K562 (cell line): Measurements from ENCODE around the gene LRRC4B. TPM values are rescaled to one million over a fixed set of nuclear protein-coding genes. Genes with fewer than 3 reads are reported as not detected.

Source experiments
- E2F5 ChIP-seq: sonication (generic); formaldehyde crosslinking; IDR thresholded peaks from 2 replicates; pipeline ENCODE4 v1.8.0; 2022; ENCODE audit warnings: mild to moderate bottlenecking, missing genetic modification reagents
- ESRRB ChIP-seq: fragments of 250-450 bp; sonication (Bioruptor Pico); IDR thresholded peaks from 2 replicates; pipeline ENCODE4 v1.5.0; 2020; ENCODE audit warnings: mild to moderate bottlenecking, moderate library complexity, borderline replicate concordance
- GABPB1 ChIP-seq: sonication (generic); formaldehyde crosslinking; IDR thresholded peaks from 2 replicates; pipeline ENCODE4 v1.8.0; 2022; ENCODE audit warnings: mild to moderate bottlenecking, missing genetic modification reagents
- HOMEZ ChIP-seq: fragments of 250-450 bp; sonication (Bioruptor Pico); IDR thresholded peaks from 2 replicates; pipeline ENCODE4 v1.4.0; 2020; ENCODE audit warnings: mild to moderate bottlenecking, moderate library complexity
- SRSF1 ChIP-seq: fragments of 200-400 bp; formaldehyde crosslinking; IDR thresholded peaks from 2 replicates; pipeline ENCODE4 v1.6.1; 2017; ENCODE audit warnings: mild to moderate bottlenecking, low read depth, low read length, moderate library complexity
- polyA plus RNA-seq, 8 experiments: library from polyadenylated mRNA; depleted of rRNA in 4 of 8; stranded (reverse) in 5 of 8; unstranded in 3 of 8; fragments of >200 nt; fragmentation: Nextera tagmentation in 2 of 8; fragmentation: Illumina TruSeq in 1 of 8; extraction: Ambion mirVana in 2 of 8; extraction: Trizol in 1 of 8; gene quantifications; 2 replicates each; pipeline versions ENCODE4 v1.2.1 to v1.2.3, GENCODE V29; 2011 to 2014; ENCODE audit warnings: inconsistent platforms in 1 of 8, missing spikeins in 1 of 8
- total RNA-seq, 7 experiments: library from RNA; depleted of rRNA in 6 of 7; stranded (reverse); fragments of >200 nt in 6 of 7; fragmentation: Illumina TruSeq in 2 of 7; extraction: Trizol in 2 of 7; gene quantifications; 2 replicates each; pipeline versions ENCODE4 v1.2.1 to v1.2.3, GENCODE V29; 2011 to 2021; ENCODE audit warnings: low replicate concordance in 1 of 7
- TF ChIP-seq, protein P1 (sequence below): fragments of 150-350 bp; IDR thresholded peaks from 2 replicates; pipeline ENCODE4 v1.6.1; 2014; ENCODE audit warnings: low read depth, mild to moderate bottlenecking, low read length, borderline replicate concordance
- TF ChIP-seq, protein P2 (sequence below), 3 experiments: fragments of 200-800 bp in 1 of 3; fragments of 250-450 bp in 1 of 3; fragments of 450-650 bp in 1 of 3; sonication (Bioruptor Pico) in 1 of 3; sonication (Bioruptor generic) in 1 of 3; formaldehyde crosslinking in 1 of 3; IDR thresholded peaks; 2 replicates each; pipeline versions ENCODE4 v1.6.1 to v1.8.0; 2016 to 2022; ENCODE audit warnings: mild to moderate bottlenecking in 2 of 3, missing genetic modification characterization in 2 of 3, missing compliant biosample characterization in 1 of 3, moderate library complexity in 1 of 3
- TF ChIP-seq, protein P3 (sequence below): fragments of 450-650 bp; IDR thresholded peaks from 2 replicates; pipeline ENCODE4 v1.7.0; 2016; ENCODE audit warnings: borderline replicate concordance
- TF ChIP-seq, protein P4 (sequence below), 2 experiments: IDR thresholded peaks in 1 of 2; conservative IDR thresholded peaks in 1 of 2; 2 replicates each; pipeline ENCODE4 v1.6.1; 2016; ENCODE audit warnings: low read depth in 2 of 2, mild to moderate bottlenecking in 1 of 2, missing compliant biosample characterization in 1 of 2, missing genetic modification characterization in 1 of 2, moderate library complexity in 1 of 2

LRRC4B gene
- total and polyA plus RNA-seq, 9 of the 15 experiments (the other 6 are each of a cell fraction or from before 2014, with no cell fraction given) = 0.18 to 9.6 (median 2.9) TPM; not detected in 2

DNA sequence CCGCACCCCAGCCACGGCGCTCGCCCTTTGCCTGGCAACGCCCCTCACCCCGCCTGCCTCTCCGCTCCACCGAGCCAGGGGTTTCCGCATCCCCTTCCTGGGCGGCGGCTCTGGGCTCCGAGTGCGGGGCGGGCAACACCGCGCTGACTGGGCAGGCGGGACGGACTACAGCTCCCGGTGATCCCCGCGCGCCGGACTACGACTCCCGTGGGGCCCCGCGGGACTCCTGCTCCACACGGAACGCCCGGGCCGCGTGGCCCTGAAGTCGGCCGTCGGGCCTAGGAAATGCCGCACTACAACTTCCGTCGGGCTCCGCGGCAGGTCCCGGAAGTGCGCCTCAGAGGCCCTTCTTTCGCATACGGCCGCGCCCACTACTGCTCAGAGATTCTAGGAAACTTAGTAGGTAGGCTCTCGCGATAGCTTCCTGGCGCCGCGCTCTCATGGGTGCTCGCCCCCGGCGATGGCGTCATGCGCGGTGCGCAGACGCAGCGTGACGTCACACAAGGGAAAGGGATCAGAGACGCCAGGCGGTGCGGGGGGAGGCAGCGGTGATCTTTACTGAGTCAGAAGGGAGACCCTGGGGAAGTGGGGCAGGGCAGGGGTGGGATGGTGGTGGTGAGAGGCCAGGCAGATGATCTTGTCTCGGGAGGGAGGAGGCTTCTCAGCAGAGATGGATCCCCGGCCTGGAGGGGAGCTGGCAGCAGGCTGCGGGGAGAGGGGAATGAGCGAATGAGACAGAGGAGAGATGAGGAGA lies 57.0 kb downstream of the LRRC4B start, which contains the start of gene JOSD2 (continued):
- TF ChIP-seq, protein P1, sequence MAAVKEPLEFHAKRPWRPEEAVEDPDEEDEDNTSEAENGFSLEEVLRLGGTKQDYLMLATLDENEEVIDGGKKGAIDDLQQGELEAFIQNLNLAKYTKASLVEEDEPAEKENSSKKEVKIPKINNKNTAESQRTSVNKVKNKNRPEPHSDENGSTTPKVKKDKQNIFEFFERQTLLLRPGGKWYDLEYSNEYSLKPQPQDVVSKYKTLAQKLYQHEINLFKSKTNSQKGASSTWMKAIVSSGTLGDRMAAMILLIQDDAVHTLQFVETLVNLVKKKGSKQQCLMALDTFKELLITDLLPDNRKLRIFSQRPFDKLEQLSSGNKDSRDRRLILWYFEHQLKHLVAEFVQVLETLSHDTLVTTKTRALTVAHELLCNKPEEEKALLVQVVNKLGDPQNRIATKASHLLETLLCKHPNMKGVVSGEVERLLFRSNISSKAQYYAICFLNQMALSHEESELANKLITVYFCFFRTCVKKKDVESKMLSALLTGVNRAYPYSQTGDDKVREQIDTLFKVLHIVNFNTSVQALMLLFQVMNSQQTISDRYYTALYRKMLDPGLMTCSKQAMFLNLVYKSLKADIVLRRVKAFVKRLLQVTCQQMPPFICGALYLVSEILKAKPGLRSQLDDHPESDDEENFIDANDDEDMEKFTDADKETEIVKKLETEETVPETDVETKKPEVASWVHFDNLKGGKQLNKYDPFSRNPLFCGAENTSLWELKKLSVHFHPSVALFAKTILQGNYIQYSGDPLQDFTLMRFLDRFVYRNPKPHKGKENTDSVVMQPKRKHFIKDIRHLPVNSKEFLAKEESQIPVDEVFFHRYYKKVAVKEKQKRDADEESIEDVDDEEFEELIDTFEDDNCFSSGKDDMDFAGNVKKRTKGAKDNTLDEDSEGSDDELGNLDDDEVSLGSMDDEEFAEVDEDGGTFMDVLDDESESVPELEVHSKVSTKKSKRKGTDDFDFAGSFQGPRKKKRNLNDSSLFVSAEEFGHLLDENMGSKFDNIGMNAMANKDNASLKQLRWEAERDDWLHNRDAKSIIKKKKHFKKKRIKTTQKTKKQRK = 0 out of 2 replicates have a peak, but pooled peaks have one; percentile 33
- TF ChIP-seq ESRRB (no peak), HOMEZ (no peak), GABPB1 (peak; percentile 99), SRSF1 (no peak), E2F5 (no peak)
- TF ChIP-seq, protein P2, sequence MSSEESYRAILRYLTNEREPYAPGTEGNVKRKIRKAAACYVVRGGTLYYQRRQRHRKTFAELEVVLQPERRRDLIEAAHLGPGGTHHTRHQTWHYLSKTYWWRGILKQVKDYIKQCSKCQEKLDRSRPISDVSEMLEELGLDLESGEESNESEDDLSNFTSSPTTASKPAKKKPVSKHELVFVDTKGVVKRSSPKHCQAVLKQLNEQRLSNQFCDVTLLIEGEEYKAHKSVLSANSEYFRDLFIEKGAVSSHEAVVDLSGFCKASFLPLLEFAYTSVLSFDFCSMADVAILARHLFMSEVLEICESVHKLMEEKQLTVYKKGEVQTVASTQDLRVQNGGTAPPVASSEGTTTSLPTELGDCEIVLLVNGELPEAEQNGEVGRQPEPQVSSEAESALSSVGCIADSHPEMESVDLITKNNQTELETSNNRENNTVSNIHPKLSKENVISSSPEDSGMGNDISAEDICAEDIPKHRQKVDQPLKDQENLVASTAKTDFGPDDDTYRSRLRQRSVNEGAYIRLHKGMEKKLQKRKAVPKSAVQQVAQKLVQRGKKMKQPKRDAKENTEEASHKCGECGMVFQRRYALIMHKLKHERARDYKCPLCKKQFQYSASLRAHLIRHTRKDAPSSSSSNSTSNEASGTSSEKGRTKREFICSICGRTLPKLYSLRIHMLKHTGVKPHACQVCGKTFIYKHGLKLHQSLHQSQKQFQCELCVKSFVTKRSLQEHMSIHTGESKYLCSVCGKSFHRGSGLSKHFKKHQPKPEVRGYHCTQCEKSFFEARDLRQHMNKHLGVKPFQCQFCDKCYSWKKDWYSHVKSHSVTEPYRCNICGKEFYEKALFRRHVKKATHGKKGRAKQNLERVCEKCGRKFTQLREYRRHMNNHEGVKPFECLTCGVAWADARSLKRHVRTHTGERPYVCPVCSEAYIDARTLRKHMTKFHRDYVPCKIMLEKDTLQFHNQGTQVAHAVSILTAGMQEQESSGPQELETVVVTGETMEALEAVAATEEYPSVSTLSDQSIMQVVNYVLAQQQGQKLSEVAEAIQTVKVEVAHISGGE (CRISPR knock-in tag; IDR thresholded peaks at IDR 0.05) = peak in 1 of 3 experiments; percentile 97; a peak in 3 of 6 replicates
- TF ChIP-seq, protein P3, sequence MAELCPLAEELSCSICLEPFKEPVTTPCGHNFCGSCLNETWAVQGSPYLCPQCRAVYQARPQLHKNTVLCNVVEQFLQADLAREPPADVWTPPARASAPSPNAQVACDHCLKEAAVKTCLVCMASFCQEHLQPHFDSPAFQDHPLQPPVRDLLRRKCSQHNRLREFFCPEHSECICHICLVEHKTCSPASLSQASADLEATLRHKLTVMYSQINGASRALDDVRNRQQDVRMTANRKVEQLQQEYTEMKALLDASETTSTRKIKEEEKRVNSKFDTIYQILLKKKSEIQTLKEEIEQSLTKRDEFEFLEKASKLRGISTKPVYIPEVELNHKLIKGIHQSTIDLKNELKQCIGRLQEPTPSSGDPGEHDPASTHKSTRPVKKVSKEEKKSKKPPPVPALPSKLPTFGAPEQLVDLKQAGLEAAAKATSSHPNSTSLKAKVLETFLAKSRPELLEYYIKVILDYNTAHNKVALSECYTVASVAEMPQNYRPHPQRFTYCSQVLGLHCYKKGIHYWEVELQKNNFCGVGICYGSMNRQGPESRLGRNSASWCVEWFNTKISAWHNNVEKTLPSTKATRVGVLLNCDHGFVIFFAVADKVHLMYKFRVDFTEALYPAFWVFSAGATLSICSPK = no peak
- TF ChIP-seq, protein P4, sequence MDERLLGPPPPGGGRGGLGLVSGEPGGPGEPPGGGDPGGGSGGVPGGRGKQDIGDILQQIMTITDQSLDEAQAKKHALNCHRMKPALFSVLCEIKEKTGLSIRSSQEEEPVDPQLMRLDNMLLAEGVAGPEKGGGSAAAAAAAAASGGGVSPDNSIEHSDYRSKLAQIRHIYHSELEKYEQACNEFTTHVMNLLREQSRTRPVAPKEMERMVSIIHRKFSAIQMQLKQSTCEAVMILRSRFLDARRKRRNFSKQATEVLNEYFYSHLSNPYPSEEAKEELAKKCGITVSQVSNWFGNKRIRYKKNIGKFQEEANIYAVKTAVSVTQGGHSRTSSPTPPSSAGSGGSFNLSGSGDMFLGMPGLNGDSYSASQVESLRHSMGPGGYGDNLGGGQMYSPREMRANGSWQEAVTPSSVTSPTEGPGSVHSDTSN (CRISPR knock-in tag; IDR thresholded peaks at IDR 0.05; ENCODE audit: low read depth) = no peak
- TF ChIP-seq, protein P4 (tag; conservative IDR thresholded peaks at IDR 0.05; ENCODE audit: low read depth) = no peak
